Thyroid gland (tissue), 4 donors: ENCODE results near the gene MAPRE2. TPM values are rescaled to one million over a fixed set of nuclear protein-coding genes. Genes with fewer than 3 reads are reported as not detected.

Experiments
- DNase-seq, 2 donors: peaks; one replicate each; pipeline ENCODE4 v3.0.0-alpha.2; 2019
- H3K27ac ChIP-seq, 3 donors: fragments of 200-600 bp; sonication (generic); 1 replicate in 2 of 3; 2 replicates in 1 of 3; pipeline ENCODE4 v1.5.1; 2016 to 2019; ENCODE audit warnings: mild to moderate bottlenecking in 1 of 3, moderate library complexity in 1 of 3
- H3K27me3 ChIP-seq: fragments of 200-600 bp; sonication (generic); one replicate; pipeline ENCODE4 v1.5.1; 2019
- H3K36me3 ChIP-seq, 2 donors: fragments of 200-600 bp; sonication (generic); one replicate each; pipeline ENCODE4 v1.5.1; 2016 to 2019
- H3K4me1 ChIP-seq, 2 donors: fragments of 200-600 bp; sonication (generic); one replicate each; pipeline ENCODE4 v1.5.1; 2017 to 2019
- H3K4me3 ChIP-seq, 3 donors: fragments of 200-600 bp; sonication (generic); replicated peaks in 1 of 3; 1 replicate in 2 of 3; 2 replicates in 1 of 3; pipeline ENCODE4 v1.5.1; 2016; ENCODE audit warnings: mild to moderate bottlenecking in 1 of 3
- H3K9me3 ChIP-seq: fragments of 200-600 bp; sonication (generic); one replicate; pipeline ENCODE4 v1.5.1; 2017
- CTCF ChIP-seq, 6 experiments: fragments of 200-600 bp in 3 of 6; fragments of 450-650 bp in 3 of 6; sonication (generic) in 3 of 6; IDR thresholded peaks; one replicate each; pipeline ENCODE4 v1.5.1; 2016 to 2019; ENCODE audit warnings: antibody characterized with exemption in 6 of 6, mild to moderate bottlenecking in 2 of 6, inconsistent platforms in 1 of 6, moderate library complexity in 1 of 6
- POLR2A ChIP-seq, 2 donors: fragments of 450-650 bp; IDR thresholded peaks; one replicate each; pipeline ENCODE4 v1.6.1; 2017; ENCODE audit warnings: antibody characterized with exemption in 2 of 2, mild to moderate bottlenecking in 2 of 2, moderate library complexity in 1 of 2
- WGBS, 2 donors: methylation state at CpG; one replicate each; pipeline ENCODE4 v1.1.5; 2017; 5-methylcytosine and 5-hydroxymethylcytosine counted together
- intact Hi-C: fragments of 100-400 bp; cut with DNase I; formaldehyde crosslinking; loops from one replicate; pipeline ENCODE4 v1.15.1; 2023
- total RNA-seq, 4 donors: library from RNA; depleted of rRNA; stranded (reverse); fragments of >200 nt; gene quantifications; one replicate each; pipeline ENCODE4 v1.2.3, GENCODE V29; 2016

MAPRE2 gene
- total RNA-seq, 4 donors from 2014 or later = 22.6 to 38.1 (median 28.8) TPM

GRCh38 chr18:34999756-35000289 lies 41.4 kb upstream of the MAPRE2 start:
- Histone ChIP-seq H3K36me3 (no peaks in the 10 kb centered on the region), H3K27me3 (no peaks in the 10 kb centered on the region), H3K9me3 (no peaks in the 10 kb centered on the region), H3K4me3 (no peak overlapping the region), H3K27ac (no peak overlapping the region), H3K4me1 (no peaks in the 10 kb centered on the region)
- no peak for DNase-seq
- WGBS, 2 donors = 63 to 73% methylated on average over 4 of the region's 4 CpGs
- intact Hi-C loops = no loop called here
- no peak for TF ChIP-seq POLR2A (IDR thresholded peaks at IDR 0.05)
- no peak for TF ChIP-seq CTCF (IDR thresholded peaks at IDR 0.05)

DNA sequence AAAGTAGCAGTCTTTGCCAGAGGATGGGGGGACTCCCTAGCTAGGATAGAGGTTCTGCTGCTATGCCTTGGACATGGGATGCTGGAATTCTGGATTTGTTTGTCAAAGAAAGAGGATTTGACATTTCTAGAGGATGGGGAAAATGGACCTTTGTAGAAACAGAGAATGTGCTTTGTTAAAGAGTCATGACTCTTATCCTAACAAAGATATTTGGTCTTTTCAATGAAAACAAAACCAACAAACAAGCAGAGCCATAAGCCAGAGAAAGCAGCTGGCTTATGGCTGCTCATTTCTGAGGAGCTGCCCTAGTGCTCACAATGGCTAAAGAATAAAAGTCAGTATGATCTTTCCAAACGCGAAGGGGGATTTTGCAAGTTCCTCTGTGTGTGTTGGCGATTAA lies 40.8 kb upstream of the MAPRE2 start:
- 85 to 86% methylated on average over 3 of the region's 3 CpGs for WGBS, 2 donors
- Histone ChIP-seq H3K36me3 (no peaks in the 10 kb centered on the region), H3K27me3 (no peaks in the 10 kb centered on the region), H3K27ac (no peak overlapping the region), H3K4me1 (no peaks in the 10 kb centered on the region), H3K9me3 (no peaks in the 10 kb centered on the region), H3K4me3 (no peak overlapping the region)
- TF ChIP-seq CTCF (IDR thresholded peaks at IDR 0.05) = no peak
- no peak for TF ChIP-seq POLR2A (IDR thresholded peaks at IDR 0.05)
- intact Hi-C loops = no loop called here
- no peak for DNase-seq

DNA sequence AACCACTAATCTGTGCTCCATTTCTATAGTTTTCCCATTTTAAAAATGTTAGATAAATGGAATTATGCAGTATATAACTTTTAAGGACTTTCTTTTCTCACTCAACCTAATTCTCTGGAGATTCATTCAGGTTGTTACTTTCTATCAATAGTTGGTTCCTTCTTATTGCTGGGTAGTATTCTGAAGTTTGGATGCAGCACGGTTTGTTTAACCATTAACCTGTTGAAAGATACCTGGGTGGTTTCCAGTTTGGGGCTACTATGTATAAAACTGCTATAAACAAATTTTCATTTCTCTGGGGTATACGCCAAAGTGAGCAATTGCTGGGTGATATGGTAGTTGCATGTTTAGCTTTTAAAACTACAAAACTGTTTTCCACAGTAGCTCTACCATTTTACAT lies 39.1 kb upstream of the MAPRE2 start:
- H3K27me3 ChIP-seq = no peaks in the 10 kb centered on the region
- WGBS, 2 donors = 88 to 91% methylated on average over 2 of the region's 2 CpGs
- no peak overlapping the region for H3K4me3 ChIP-seq
- no peak overlapping the region for H3K27ac ChIP-seq
- TF ChIP-seq POLR2A (IDR thresholded peaks at IDR 0.05) (no peak), CTCF (IDR thresholded peaks at IDR 0.05) (no peak)
- H3K4me1 ChIP-seq = no peaks in the 10 kb centered on the region
- intact Hi-C loops = no loop called here
- DNase-seq = no peak
- H3K9me3 ChIP-seq = no peaks in the 10 kb centered on the region
- H3K36me3 ChIP-seq = no peaks in the 10 kb centered on the region

DNA sequence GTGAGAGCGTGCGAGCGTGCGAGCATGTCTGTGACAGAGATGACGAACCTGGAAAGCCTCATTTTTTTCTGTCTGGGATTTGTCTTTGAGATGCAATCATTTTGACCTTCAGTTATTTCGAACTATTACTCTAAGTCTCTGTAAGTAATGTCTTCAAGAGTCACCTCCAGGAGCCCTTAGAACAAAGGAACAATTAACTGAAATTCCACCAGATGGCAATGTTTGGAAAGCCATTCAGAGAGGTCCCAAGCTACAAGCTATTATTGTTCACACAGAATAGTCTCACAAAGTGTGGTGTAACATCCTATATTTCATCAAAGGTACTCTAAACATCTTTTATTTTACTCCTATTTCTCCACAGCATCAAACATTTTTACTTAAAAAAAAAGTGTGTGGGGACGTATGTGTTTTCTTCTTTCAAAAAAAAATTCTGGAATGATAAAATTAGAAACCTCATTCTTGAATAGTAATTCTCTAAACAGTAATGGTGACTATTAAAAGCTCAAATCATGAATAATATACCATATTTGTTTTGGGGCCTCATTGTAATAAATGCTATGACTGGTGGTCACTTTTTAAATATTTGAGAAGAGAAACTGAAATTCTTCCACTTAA lies 35.1 kb upstream of the MAPRE2 start:
- no peak for DNase-seq
- H3K27ac ChIP-seq = no peak overlapping the region
- no peaks in the 10 kb centered on the region for H3K27me3 ChIP-seq
- no peak overlapping the region for H3K4me3 ChIP-seq
- H3K36me3 ChIP-seq = no peaks in the 10 kb centered on the region
- intact Hi-C loops = loop anchor here (5.0 kb wide), 1 partner anchor 136 kb away; no protein-coding TSS in a partner anchor
- H3K4me1 ChIP-seq = no peaks in the 10 kb centered on the region
- TF ChIP-seq CTCF (IDR thresholded peaks at IDR 0.05) (peak; percentile 31 to 85 (median 60)), POLR2A (IDR thresholded peaks at IDR 0.05) (no peak)
- WGBS, 2 donors = 37 to 41% methylated on average over 7 of the region's 7 CpGs
- no peaks in the 10 kb centered on the region for H3K9me3 ChIP-seq

- H3K4me1 ChIP-seq = no peaks in the 10 kb centered on the region
- WGBS, 2 donors = 91 to 96% methylated on average over 1 of the region's 1 CpG
- no peaks in the 10 kb centered on the region for H3K9me3 ChIP-seq
- H3K4me3 ChIP-seq = no peak overlapping the region
- H3K36me3 ChIP-seq = no peaks in the 10 kb centered on the region
- no peaks in the 10 kb centered on the region for H3K27me3 ChIP-seq
- intact Hi-C loops = no loop called here
- no peak for DNase-seq
- TF ChIP-seq CTCF (IDR thresholded peaks at IDR 0.05) (no peak), POLR2A (IDR thresholded peaks at IDR 0.05) (no peak)
- H3K27ac ChIP-seq = no peak overlapping the region
These were observed 31.1 kb upstream of the MAPRE2 start for GRCh38 chr18:35010156-35010555.
